SK-N-SH (cell line): ENCODE data around the gene RBBP8.

ENCODE experiments used
- CHD2 ChIP-seq: fragments of 150-350 bp; IDR thresholded peaks from 2 replicates; pipeline ENCODE4 v1.6.1; 2018; ENCODE audit warnings: low read length; ENCODE audit not compliant: partially characterized antibody
- EZH2phosphoT487 ChIP-seq: fragments of 200-600 bp; sonication (generic); IDR thresholded peaks from 2 replicates; pipeline ENCODE4 v1.6.1; 2017; ENCODE audit warnings: low read depth, mixed run types, mild to moderate bottlenecking, antibody characterized with exemption, moderate library complexity, borderline replicate concordance
- JUND ChIP-seq: IDR thresholded peaks from 2 replicates; pipeline ENCODE4 v1.4.0; 2012
- MAX ChIP-seq: IDR thresholded peaks from 2 replicates; pipeline ENCODE4 v1.4.0; 2012; ENCODE audit warnings: low read depth
- POLR2AphosphoS5 ChIP-seq: IDR thresholded peaks from 2 replicates; pipeline ENCODE4 v1.6.1; 2012; ENCODE audit warnings: low read depth, low read length
- USF2 ChIP-seq: fragments of 150-350 bp; IDR thresholded peaks from 2 replicates; pipeline ENCODE4 v1.6.1; 2017; ENCODE audit warnings: antibody characterized with exemption, low read length, low read depth, borderline replicate concordance
- TF ChIP-seq, protein P1 (sequence below): IDR thresholded peaks from 2 replicates; pipeline ENCODE4 v1.4.0; 2012; ENCODE audit warnings: low read depth, borderline replicate concordance
- TF ChIP-seq, protein P2 (sequence below): fragments of 200-600 bp; sonication (generic); IDR thresholded peaks from 2 replicates; pipeline ENCODE4 v1.6.1; 2017; ENCODE audit warnings: antibody characterized with exemption, mild to moderate bottlenecking, moderate library complexity

GRCh38 chr18:22913861-22914260, 19.3 kb upstream of the RBBP8 start:
- TF ChIP-seq EZH2phosphoT487 (no peak), JUND (no peak), MAX (no peak), POLR2AphosphoS5 (no peak), USF2 (no peak), CHD2 (no peak)
- TF ChIP-seq, protein P1, sequence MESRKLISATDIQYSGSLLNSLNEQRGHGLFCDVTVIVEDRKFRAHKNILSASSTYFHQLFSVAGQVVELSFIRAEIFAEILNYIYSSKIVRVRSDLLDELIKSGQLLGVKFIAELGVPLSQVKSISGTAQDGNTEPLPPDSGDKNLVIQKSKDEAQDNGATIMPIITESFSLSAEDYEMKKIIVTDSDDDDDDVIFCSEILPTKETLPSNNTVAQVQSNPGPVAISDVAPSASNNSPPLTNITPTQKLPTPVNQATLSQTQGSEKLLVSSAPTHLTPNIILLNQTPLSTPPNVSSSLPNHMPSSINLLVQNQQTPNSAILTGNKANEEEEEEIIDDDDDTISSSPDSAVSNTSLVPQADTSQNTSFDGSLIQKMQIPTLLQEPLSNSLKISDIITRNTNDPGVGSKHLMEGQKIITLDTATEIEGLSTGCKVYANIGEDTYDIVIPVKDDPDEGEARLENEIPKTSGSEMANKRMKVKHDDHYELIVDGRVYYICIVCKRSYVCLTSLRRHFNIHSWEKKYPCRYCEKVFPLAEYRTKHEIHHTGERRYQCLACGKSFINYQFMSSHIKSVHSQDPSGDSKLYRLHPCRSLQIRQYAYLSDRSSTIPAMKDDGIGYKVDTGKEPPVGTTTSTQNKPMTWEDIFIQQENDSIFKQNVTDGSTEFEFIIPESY, result no peak
- TF ChIP-seq, protein P2, sequence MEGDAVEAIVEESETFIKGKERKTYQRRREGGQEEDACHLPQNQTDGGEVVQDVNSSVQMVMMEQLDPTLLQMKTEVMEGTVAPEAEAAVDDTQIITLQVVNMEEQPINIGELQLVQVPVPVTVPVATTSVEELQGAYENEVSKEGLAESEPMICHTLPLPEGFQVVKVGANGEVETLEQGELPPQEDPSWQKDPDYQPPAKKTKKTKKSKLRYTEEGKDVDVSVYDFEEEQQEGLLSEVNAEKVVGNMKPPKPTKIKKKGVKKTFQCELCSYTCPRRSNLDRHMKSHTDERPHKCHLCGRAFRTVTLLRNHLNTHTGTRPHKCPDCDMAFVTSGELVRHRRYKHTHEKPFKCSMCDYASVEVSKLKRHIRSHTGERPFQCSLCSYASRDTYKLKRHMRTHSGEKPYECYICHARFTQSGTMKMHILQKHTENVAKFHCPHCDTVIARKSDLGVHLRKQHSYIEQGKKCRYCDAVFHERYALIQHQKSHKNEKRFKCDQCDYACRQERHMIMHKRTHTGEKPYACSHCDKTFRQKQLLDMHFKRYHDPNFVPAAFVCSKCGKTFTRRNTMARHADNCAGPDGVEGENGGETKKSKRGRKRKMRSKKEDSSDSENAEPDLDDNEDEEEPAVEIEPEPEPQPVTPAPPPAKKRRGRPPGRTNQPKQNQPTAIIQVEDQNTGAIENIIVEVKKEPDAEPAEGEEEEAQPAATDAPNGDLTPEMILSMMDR, result no peak
